GM12878 (cell line): Measurements from ENCODE around the gene TRIM26. TPM values are rescaled to one million over a fixed set of nuclear protein-coding genes. Genes with fewer than 3 reads are reported as not detected.

Experiments used
- ATF7 ChIP-seq: fragments of 450-650 bp; IDR thresholded peaks from 2 replicates; pipeline ENCODE4 v1.6.1; 2016; ENCODE audit warnings: low read depth, mild to moderate bottlenecking
- EED ChIP-seq: sonication (generic); IDR thresholded peaks from 2 replicates; pipeline ENCODE4 v1.6.1; 2016; ENCODE audit warnings: antibody characterized with exemption, low read depth
- MTA2 ChIP-seq: fragments of 450-650 bp; IDR thresholded peaks from 2 replicates; pipeline ENCODE4 v1.6.1; 2016; ENCODE audit warnings: low read depth, mild to moderate bottlenecking, moderate library complexity
- NFYA ChIP-seq: IDR thresholded peaks from 2 replicates; pipeline ENCODE4 v1.6.1; 2011; ENCODE audit warnings: low read depth, mild to moderate bottlenecking, low read length, improper control_type of control experiment, borderline replicate concordance
- SMC3 ChIP-seq: IDR thresholded peaks from 2 replicates; pipeline ENCODE4 v1.6.1; 2011; ENCODE audit warnings: low read length, improper control_type of control experiment, borderline replicate concordance
- SP1 ChIP-seq: IDR thresholded peaks from one replicate; pipeline ENCODE4 v1.6.1; 2011; ENCODE audit warnings: low read depth, low read length
- ZNF622 ChIP-seq: fragments of 450-650 bp; IDR thresholded peaks from 2 replicates; pipeline ENCODE4 v1.6.1; 2017; ENCODE audit warnings: mild to moderate bottlenecking, inconsistent platforms
- polyA plus RNA-seq, 11 experiments: library from polyadenylated mRNA; depleted of rRNA in 4 of 11; unstranded in 6 of 11; stranded (reverse) in 5 of 11; fragments of >200 nt; fragmentation: Nextera tagmentation in 4 of 11; fragmentation: Illumina TruSeq in 1 of 11; extraction: Ambion mirVana in 4 of 11; extraction: Trizol in 1 of 11; gene quantifications; 1 replicate in 1 of 11; 2 replicates in 10 of 11; pipeline versions ENCODE4 v1.2.1 to v1.2.3, GENCODE V29; 2011 to 2016; ENCODE audit warnings: inconsistent platforms in 2 of 11, missing spikeins in 2 of 11, low read depth in 1 of 11
- total RNA-seq, 4 experiments: library from RNA; depleted of rRNA in 3 of 4; stranded (reverse); fragments of >200 nt in 3 of 4; fragmentation: Illumina TruSeq in 1 of 4; extraction: Trizol in 1 of 4; gene quantifications; 2 replicates each; pipeline versions ENCODE4 v1.2.1 to v1.2.3, GENCODE V29; 2013 to 2021
- TF ChIP-seq, protein P1 (sequence below): fragments of 450-650 bp; IDR thresholded peaks from 2 replicates; pipeline ENCODE4 v1.6.1; 2018; ENCODE audit warnings: borderline replicate concordance, mild to moderate bottlenecking; ENCODE audit not compliant: partially characterized antibody
- TF ChIP-seq, protein P2 (sequence below): fragments of 450-650 bp; IDR thresholded peaks from 2 replicates; pipeline ENCODE4 v1.6.1; 2016; ENCODE audit warnings: mild to moderate bottlenecking
- TF ChIP-seq, protein P3 (sequence below): IDR thresholded peaks from 2 replicates; pipeline ENCODE4 v1.6.1; 2012; ENCODE audit warnings: improper control_type of control experiment, low read depth, low read length; ENCODE audit not compliant: insufficient replicate concordance
- TF ChIP-seq, protein P4 (sequence below): IDR thresholded peaks from 2 replicates; pipeline ENCODE4 v1.6.1; 2011; ENCODE audit warnings: low read depth, mild to moderate bottlenecking, low read length, moderate library complexity, borderline replicate concordance; ENCODE audit errors: extremely low read depth

The TRIM26 gene
- total and polyA plus RNA-seq, 10 of the 15 experiments (the other 5 are each of a cell fraction or from before 2014, with no cell fraction given): 13.1 to 79.6 (median 63.6) TPM

DNA sequence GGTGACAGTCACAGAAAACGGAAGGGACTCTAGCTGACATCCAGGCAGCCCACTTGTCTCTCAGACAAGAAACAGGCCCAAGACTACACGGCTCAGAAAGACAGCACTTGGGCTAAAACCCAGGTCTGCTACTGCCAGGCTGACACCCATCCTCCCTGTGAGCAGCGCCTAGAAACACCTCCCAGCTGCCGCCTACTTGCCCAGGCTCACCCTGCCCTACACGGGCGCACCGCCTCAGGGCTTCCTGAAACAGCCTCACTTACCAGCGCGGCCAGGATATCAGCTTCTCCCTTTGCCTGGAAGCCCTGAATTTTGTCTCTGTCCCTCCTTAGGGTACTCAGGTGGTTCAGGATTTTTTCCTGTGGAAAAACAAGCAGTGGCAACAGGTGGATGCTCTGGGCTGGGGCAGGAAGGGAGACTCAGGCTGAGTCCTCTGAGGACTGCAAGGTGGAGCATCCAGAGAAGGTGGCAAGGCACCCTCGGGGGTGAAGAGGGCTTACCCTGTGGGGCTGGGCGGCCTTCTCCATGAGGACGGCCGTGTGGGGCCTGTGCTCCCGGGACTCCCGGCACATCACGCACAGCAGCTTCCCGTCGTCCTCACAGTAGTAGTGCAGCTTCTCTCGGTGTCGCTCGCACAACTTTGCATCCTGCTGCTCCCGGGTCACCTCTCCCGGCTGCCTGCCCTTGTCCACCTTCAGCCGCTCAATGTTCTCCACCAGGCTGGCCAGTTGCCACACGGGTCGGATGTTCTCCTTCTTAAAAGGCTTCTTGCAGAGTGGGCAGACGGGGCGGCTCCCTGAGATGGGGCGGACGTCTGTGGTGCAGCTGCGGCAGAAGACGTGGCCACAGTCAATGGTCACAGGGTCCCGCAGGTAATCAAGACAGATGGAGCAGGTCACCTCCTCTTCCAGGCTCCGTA is 14.8 kb downstream of the TRIM26 start (continued):
- TF ChIP-seq, protein P1, sequence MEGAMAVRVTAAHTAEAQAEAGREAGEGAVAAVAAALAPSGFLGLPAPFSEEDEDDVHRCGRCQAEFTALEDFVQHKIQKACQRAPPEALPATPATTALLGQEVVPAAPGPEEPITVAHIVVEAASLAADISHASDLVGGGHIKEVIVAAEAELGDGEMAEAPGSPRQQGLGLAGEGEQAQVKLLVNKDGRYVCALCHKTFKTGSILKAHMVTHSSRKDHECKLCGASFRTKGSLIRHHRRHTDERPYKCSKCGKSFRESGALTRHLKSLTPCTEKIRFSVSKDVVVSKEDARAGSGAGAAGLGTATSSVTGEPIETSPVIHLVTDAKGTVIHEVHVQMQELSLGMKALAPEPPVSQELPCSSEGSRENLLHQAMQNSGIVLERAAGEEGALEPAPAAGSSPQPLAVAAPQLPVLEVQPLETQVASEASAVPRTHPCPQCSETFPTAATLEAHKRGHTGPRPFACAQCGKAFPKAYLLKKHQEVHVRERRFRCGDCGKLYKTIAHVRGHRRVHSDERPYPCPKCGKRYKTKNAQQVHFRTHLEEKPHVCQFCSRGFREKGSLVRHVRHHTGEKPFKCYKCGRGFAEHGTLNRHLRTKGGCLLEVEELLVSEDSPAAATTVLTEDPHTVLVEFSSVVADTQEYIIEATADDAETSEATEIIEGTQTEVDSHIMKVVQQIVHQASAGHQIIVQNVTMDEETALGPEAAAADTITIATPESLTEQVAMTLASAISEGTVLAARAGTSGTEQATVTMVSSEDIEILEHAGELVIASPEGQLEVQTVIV: no peak
- TF ChIP-seq EED (no peak), SP1 (no peak), MTA2 (no peak), SMC3 (no peak), ATF7 (no peak), ZNF622 (no peak), NFYA (no peak)
- TF ChIP-seq, protein P2, sequence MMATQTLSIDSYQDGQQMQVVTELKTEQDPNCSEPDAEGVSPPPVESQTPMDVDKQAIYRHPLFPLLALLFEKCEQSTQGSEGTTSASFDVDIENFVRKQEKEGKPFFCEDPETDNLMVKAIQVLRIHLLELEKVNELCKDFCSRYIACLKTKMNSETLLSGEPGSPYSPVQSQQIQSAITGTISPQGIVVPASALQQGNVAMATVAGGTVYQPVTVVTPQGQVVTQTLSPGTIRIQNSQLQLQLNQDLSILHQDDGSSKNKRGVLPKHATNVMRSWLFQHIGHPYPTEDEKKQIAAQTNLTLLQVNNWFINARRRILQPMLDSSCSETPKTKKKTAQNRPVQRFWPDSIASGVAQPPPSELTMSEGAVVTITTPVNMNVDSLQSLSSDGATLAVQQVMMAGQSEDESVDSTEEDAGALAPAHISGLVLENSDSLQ: no peak
- TF ChIP-seq, protein P3, sequence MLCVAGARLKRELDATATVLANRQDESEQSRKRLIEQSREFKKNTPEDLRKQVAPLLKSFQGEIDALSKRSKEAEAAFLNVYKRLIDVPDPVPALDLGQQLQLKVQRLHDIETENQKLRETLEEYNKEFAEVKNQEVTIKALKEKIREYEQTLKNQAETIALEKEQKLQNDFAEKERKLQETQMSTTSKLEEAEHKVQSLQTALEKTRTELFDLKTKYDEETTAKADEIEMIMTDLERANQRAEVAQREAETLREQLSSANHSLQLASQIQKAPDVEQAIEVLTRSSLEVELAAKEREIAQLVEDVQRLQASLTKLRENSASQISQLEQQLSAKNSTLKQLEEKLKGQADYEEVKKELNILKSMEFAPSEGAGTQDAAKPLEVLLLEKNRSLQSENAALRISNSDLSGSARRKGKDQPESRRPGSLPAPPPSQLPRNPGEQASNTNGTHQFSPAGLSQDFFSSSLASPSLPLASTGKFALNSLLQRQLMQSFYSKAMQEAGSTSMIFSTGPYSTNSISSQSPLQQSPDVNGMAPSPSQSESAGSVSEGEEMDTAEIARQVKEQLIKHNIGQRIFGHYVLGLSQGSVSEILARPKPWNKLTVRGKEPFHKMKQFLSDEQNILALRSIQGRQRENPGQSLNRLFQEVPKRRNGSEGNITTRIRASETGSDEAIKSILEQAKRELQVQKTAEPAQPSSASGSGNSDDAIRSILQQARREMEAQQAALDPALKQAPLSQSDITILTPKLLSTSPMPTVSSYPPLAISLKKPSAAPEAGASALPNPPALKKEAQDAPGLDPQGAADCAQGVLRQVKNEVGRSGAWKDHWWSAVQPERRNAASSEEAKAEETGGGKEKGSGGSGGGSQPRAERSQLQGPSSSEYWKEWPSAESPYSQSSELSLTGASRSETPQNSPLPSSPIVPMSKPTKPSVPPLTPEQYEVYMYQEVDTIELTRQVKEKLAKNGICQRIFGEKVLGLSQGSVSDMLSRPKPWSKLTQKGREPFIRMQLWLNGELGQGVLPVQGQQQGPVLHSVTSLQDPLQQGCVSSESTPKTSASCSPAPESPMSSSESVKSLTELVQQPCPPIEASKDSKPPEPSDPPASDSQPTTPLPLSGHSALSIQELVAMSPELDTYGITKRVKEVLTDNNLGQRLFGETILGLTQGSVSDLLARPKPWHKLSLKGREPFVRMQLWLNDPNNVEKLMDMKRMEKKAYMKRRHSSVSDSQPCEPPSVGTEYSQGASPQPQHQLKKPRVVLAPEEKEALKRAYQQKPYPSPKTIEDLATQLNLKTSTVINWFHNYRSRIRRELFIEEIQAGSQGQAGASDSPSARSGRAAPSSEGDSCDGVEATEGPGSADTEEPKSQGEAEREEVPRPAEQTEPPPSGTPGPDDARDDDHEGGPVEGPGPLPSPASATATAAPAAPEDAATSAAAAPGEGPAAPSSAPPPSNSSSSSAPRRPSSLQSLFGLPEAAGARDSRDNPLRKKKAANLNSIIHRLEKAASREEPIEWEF: no peak
- TF ChIP-seq, protein P4, sequence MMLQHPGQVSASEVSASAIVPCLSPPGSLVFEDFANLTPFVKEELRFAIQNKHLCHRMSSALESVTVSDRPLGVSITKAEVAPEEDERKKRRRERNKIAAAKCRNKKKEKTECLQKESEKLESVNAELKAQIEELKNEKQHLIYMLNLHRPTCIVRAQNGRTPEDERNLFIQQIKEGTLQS: no peak
